Measurements from ENCODE around the gene LDLRAD1. TPM values are rescaled to one million over a fixed set of nuclear protein-coding genes. Genes with fewer than 3 reads are reported as not detected.

LDLRAD1 gene
- polyA plus RNA-seq, 1 donor from 2014 or later, result not detected

DNA sequence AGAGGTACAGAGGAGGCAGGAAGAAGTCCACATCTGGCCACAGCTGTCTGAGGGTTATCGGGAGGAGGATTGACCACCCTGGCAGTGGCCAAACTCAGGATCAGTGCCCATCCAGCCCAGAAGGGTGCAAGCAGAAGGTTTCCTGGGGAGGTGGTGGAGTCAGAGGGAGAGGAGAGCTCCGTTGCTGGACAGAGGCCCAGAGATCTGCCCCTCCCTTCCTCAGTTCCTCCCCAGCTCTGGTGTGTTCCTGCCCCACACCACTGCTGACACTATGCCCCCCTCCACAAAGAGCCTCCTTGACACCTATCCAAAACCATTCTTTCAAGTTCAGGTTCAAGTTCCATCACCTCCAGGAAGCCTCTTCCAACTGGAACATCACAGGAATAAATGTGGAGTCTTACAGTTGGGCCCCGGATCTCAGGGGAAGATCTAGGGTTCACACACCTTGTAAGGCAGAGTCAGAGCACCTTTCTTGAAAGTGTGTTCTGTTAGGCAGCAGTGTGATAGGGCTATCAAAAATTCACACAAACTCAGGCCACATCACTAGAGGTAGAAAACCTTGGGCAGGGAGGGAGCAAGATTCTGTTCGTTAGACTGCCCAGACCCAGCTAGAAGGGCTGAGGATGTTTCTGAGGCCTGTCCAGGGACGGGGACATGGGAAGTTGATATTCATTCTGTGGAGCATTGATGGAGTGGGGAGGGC lies 7.4 kb downstream of the LDLRAD1 start:
- TF ChIP-seq, protein P1, sequence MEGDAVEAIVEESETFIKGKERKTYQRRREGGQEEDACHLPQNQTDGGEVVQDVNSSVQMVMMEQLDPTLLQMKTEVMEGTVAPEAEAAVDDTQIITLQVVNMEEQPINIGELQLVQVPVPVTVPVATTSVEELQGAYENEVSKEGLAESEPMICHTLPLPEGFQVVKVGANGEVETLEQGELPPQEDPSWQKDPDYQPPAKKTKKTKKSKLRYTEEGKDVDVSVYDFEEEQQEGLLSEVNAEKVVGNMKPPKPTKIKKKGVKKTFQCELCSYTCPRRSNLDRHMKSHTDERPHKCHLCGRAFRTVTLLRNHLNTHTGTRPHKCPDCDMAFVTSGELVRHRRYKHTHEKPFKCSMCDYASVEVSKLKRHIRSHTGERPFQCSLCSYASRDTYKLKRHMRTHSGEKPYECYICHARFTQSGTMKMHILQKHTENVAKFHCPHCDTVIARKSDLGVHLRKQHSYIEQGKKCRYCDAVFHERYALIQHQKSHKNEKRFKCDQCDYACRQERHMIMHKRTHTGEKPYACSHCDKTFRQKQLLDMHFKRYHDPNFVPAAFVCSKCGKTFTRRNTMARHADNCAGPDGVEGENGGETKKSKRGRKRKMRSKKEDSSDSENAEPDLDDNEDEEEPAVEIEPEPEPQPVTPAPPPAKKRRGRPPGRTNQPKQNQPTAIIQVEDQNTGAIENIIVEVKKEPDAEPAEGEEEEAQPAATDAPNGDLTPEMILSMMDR (IDR thresholded peaks at IDR 0.05; ENCODE audit: poor library complexity, severe bottlenecking), result no peak
- TF ChIP-seq EZH2 (IDR thresholded peaks at IDR 0.05; ENCODE audit: borderline replicate concordance, insufficient read depth, low read length, poor library complexity, severe bottlenecking) (no peak), TAF1 (IDR thresholded peaks at IDR 0.05; ENCODE audit: low read depth) (no peak), MXI1 (conservative IDR thresholded peaks at IDR 0.05; ENCODE audit: poor library complexity, severe bottlenecking) (no peak), REST (IDR thresholded peaks at IDR 0.05; ENCODE audit: borderline replicate concordance) (no peak), EP300 (conservative IDR thresholded peaks at IDR 0.05; ENCODE audit: poor library complexity, severe bottlenecking) (no peak), RAD21 (conservative IDR thresholded peaks at IDR 0.05) (no peak), POLR2AphosphoS5 (IDR thresholded peaks at IDR 0.05) (no peak), SMC3 (conservative IDR thresholded peaks at IDR 0.05; ENCODE audit: poor library complexity) (no peak)
- H3K9ac ChIP-seq (ENCODE audit: low read length), result no peak overlapping the region
- H2AFZ ChIP-seq (ENCODE audit: low read depth, low read length), result no peak overlapping the region
- no peak overlapping the region for H3K27ac ChIP-seq (ENCODE audit: low read length)
- no peaks in the 10 kb centered on the region for H4K20me1 ChIP-seq (ENCODE audit: insufficient read depth)
- no peaks in the 10 kb centered on the region for H3F3A ChIP-seq (ENCODE audit: insufficient read depth, low read length, poor library complexity, severe bottlenecking)
- H3K4me2 ChIP-seq (ENCODE audit: low read length), result no peak overlapping the region
- H3K27me3 ChIP-seq (ENCODE audit: insufficient read depth, low read depth, low read length), result no peaks in the 10 kb centered on the region
- no peaks in the 10 kb centered on the region for H3K9me3 ChIP-seq (ENCODE audit: low read length)
- H3K4me3 ChIP-seq (ENCODE audit: low read length), result no peak overlapping the region
- no peaks in the 10 kb centered on the region for H3K79me2 ChIP-seq (replicated peaks; ENCODE audit: insufficient read depth, low read length)
- no peaks in the 10 kb centered on the region for H3K36me3 ChIP-seq (ENCODE audit: insufficient read depth, low read length)
- no peaks in the 10 kb centered on the region for H3K9me2 ChIP-seq (ENCODE audit: insufficient read depth, low read length)

DNA sequence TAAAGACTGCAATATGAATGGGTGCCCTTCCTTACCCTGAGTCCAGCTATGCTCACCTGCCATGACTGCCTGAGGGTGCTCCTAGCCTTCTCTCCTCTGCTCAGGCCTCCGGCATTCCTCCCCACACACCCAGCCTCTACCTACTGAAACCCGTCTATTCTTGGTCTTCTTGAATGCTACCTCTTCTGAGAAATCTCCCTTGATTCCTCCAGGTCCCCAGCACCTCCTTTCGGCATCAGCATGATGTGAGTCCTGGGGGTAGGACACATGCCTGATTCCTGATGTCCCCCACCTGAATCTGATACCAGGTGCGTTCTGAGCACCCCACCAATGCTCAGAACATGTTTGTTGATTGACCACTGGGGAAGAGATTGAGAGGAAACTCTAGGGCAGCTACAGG lies 8.6 kb downstream of the LDLRAD1 start:
- Histone ChIP-seq H3K79me2 (replicated peaks; ENCODE audit: insufficient read depth, low read length) (no peaks in the 10 kb centered on the region), H3K9me3 (ENCODE audit: low read length) (no peaks in the 10 kb centered on the region), H3K9ac (ENCODE audit: low read length) (no peak overlapping the region), H2AFZ (ENCODE audit: low read depth, low read length) (no peak overlapping the region), H3F3A (ENCODE audit: insufficient read depth, low read length, poor library complexity, severe bottlenecking) (no peaks in the 10 kb centered on the region), H3K27me3 (ENCODE audit: insufficient read depth, low read depth, low read length) (no peaks in the 10 kb centered on the region), H3K4me2 (ENCODE audit: low read length) (no peak overlapping the region), H3K4me3 (ENCODE audit: low read length) (no peak overlapping the region), H4K20me1 (ENCODE audit: insufficient read depth) (no peaks in the 10 kb centered on the region), H3K27ac (ENCODE audit: low read length) (no peak overlapping the region), H3K9me2 (ENCODE audit: insufficient read depth, low read length) (no peaks in the 10 kb centered on the region), H3K36me3 (ENCODE audit: insufficient read depth, low read length) (no peaks in the 10 kb centered on the region)
- TF ChIP-seq EP300 (conservative IDR thresholded peaks at IDR 0.05; ENCODE audit: poor library complexity, severe bottlenecking) (no peak), POLR2AphosphoS5 (IDR thresholded peaks at IDR 0.05) (no peak), SMC3 (conservative IDR thresholded peaks at IDR 0.05; ENCODE audit: poor library complexity) (no peak), REST (IDR thresholded peaks at IDR 0.05; ENCODE audit: borderline replicate concordance) (no peak), TAF1 (IDR thresholded peaks at IDR 0.05; ENCODE audit: low read depth) (no peak), MXI1 (conservative IDR thresholded peaks at IDR 0.05; ENCODE audit: poor library complexity, severe bottlenecking) (no peak), EZH2 (IDR thresholded peaks at IDR 0.05; ENCODE audit: borderline replicate concordance, insufficient read depth, low read length, poor library complexity, severe bottlenecking) (no peak), RAD21 (conservative IDR thresholded peaks at IDR 0.05) (no peak)
- TF ChIP-seq, protein P1 (IDR thresholded peaks at IDR 0.05; ENCODE audit: poor library complexity, severe bottlenecking), result no peak

All from neural cell (in vitro differentiated cells).